ENCODE results near the gene RAB8A.

- TF ChIP-seq CTCF (IDR thresholded peaks at IDR 0.05), result no peak
- TF ChIP-seq POLR2A (IDR thresholded peaks at IDR 0.05), result no peak
- no peak for TF ChIP-seq POLR2AphosphoS5 (IDR thresholded peaks at IDR 0.05)
Measured at GRCh38 chr19:16069813-16070365, 41.8 kb upstream of the RAB8A start.
